NT2/D1 (cell line): Measurements from ENCODE around the gene NEK5.

ENCODE experiments used
- SUZ12 ChIP-seq: IDR thresholded peaks from 2 replicates; pipeline ENCODE4 v1.6.1; 2011; ENCODE audit not compliant: insufficient read length, insufficient read depth; ENCODE audit errors: extremely low read depth
- ZNF274 ChIP-seq: IDR thresholded peaks from 2 replicates; pipeline ENCODE4 v1.6.1; 2011; ENCODE audit warnings: mild to moderate bottlenecking, low read depth, low read length

- no peak for TF ChIP-seq ZNF274
- TF ChIP-seq SUZ12: no peak
Measured at GRCh38 chr13:52130641-52131040, 1.8 kb upstream of the NEK5 start.
